Measurements from ENCODE around the gene RPL36.
"Not testable (repeated sequence)": the region's sequence is repeated elsewhere in the genome, so short reads cannot be mapped to it uniquely, and the experiment has no call there.

The RPL36 gene

DNA sequence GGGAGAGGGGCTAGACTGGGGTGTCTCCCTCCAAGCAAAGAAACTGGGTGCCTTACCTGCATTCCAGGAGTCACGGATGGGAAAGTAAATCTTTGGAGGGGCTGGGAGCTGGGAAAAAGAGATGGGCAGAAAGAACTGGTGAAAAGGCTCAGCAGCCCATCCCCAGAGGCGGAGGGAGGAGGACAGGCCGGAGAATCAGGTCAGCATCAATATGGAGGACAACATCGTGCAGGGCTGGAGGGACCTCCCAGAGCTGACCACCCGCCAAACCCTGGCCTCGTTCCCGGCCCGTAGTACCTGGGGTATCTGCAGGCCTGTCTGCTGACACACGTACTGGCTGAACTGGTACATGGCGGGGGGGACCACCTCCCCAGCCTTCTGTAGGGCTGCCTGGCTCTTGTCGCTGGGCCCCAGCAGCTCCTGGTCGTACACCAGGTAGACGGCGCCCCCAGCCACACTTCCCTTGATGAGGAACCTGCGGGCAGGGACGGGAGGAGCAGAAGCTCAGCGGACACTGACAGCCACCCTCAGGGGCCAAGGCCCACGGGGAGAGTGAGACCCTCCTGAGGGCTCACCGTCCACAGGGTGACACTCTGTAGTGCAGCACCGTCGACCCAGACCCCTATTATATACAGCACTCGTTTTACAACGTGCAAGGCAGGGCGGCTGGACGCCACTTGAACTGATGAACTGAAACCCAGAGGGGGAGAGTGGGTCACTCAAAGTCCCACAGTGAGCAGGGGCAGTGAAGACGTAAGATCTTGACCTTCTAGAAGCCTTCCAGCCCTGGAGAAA is 10.6 kb upstream of the RPL36 start:
- TF ChIP-seq POLR2A (IDR thresholded peaks at IDR 0.05; ENCODE audit: low read depth, low read length), result no peak
- FAIRE-seq, result no peak
- DNase-seq (ENCODE audit: insufficient read length, low spot score), result no peak

DNA sequence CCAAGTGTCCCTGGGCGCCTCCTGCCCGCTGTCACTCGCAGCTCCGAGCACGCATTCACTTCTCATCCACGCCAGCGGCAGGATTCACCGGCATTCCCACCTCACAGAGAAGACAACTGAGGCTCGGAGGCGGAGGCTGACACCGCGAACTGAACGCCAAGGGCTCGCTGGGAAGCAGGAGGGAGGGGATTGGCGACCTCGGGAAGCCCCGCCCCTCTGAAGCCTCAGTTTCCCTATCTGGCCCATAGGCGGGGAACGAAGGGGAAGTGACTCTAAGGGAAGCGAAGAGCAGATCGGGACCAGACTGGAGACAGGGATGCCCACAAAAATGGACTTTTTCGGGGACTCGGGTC is 10.0 kb upstream of the RPL36 start:
- DNase-seq (ENCODE audit: insufficient read length, low spot score), result no peak
- TF ChIP-seq POLR2A (IDR thresholded peaks at IDR 0.05; ENCODE audit: low read depth, low read length), result no peak
- no peak for FAIRE-seq

DNA sequence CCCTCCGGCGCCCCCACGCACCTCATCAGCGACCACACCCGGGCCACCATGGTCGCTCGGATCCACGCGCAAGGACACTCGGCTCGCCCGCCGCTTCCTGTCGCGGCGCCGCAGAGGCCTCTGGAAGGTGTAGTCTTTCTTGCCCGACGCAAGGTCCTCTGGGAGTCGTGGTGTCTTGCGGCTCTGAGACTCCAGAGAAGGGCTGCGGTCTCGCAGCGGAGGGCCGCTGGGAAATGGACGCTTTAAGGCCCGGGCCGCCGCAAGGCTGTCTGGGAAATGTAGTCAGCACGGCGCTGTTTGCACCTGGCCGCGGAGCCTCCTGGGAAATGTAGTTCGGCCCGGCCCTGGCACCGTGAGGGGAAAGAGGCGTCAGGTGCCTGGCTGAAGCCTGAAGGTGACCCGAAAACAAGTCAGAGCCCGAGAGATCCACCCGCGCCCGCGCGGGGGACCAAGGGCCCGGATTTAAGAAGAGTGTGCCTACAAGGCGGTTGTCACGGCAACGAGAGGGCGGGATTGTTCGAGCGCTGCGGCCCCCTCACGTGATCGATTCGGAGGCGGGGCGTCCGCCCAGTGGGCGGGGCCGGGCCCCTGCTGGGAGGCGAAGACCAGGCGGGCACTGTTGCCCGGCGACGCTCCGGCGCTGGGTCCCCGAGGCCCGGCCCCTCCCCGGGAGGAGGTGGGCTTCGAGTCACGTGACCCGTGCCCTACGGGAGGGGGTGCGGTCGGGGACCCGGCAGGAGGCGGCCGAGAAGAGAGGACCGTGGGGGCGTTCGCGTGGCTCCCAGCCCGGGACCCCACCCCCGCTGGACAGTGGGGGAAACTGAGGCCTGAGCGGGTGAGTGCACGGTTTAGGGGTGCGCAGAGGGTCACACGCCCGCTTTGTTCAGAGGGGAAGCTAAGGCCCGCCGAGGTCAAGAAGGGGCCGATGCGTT is 9.4 kb upstream of the RPL36 start, which contains the start of the genes HSD11B1L and MICOS13:
Gene HSD11B1L, plus strand, starts transcription at position 591 of the 932 bp plus-strand sequence. CDS start 3,806 bp downstream, outside the sequence.
Gene MICOS13, minus strand, starts transcription at position 80 of the 932 bp plus-strand sequence. Its CDS starts 30 bp downstream, at position 50.
- peak; percentile 44; the same call in 1 of the 2 replicates for TF ChIP-seq POLR2A (IDR thresholded peaks at IDR 0.05; ENCODE audit: low read depth, low read length)
- FAIRE-seq (peak; percentile 15), DNase-seq (ENCODE audit: insufficient read length, low spot score) (peak; percentile 97)

DNA sequence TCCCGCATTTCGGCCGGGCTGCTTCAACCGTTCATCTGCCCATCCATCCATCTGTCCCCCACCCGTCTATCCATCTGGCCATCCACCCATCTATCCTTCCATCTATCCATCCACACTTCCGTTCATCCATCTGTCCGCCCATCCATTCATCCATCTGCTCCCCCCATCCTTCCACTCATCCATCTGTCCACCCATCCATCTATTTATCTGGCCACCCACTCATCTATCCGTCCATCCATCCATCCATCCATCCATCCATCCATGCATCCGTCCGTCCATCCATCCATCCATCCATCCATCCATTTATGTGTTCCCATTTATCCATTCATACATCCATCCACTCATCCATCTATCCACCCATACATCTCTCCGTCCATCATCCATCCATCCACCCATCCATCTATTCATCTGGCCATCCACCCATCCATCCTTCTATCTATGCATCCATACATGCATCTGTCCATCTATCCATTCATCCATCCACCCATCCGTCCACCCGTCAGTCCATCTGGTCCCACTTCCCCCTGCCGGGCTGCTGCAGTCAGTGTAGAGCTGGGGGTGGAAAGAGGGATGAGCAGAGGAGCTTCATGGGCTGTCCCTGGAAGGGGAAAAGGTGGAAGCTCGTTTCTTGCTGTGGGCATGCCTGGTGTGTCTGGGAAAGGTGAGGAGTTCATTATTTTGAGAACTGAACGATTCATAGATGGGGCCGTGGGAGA is 8.5 kb upstream of the RPL36 start:
- FAIRE-seq (no peak), DNase-seq (ENCODE audit: insufficient read length, low spot score) (no peak)
- TF ChIP-seq POLR2A (IDR thresholded peaks at IDR 0.05; ENCODE audit: low read depth, low read length), result no peak

DNA sequence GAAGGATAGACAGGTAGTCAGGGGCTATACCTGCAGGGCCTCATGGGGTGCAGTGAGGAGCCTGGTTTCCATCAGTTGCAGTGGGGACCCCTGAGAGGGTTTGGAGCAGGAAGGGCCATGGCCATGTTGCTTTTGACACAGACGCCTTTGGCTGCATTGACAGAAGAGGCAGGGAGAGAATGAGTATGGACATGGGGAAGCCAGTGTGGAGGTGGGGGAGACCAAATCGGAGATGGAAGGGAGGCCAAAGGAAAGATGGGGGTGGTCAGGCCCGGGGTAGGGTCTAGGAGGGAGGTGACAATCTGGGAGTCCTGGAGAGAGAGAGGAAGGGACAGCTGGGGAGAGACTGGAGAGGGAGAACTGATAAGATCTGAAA is 8.0 kb upstream of the RPL36 start:
- DNase-seq (ENCODE audit: insufficient read length, low spot score) (no peak), FAIRE-seq (no peak)
- TF ChIP-seq POLR2A (IDR thresholded peaks at IDR 0.05; ENCODE audit: low read depth, low read length), result no peak

GRCh38 chr19:5683177-5683886 is 6.8 kb upstream of the RPL36 start:
- FAIRE-seq (no peak), DNase-seq (ENCODE audit: insufficient read length, low spot score) (no peak)
- no peak for TF ChIP-seq POLR2A (IDR thresholded peaks at IDR 0.05; ENCODE audit: low read depth, low read length)

DNA sequence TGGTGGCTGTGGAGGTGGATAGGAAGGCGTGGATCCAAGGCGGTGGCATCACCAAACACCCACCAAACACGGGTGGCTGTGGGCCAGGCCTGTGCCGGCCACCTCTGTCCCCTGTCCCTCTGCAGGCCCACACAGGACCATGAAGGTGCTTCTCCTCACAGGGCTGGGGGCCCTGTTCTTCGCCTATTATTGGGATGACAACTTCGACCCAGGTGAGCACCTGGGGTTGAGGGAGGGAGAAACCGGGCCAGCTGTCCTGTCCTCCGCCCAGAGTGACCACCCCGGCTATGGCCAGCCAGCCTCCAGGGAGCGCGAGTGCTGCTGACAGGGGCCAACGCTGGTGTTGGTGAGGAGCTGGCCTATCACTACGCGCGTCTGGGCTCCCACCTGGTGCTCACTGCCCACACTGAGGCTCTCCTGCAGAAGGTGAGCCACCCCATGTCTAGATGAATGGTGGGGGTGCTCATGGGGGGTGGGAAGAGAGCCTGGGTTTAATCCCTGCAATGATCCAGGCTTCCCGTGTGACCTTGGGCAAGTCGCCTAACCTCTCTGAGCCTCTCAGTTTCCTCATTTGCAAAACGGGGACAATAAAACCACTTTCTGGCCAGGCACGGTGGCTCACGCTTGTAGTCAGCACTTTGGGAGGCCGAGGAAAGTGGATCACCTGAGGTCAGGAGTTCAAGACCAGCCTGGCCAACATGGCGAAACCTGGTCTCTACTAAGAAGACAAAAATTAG is 5.2 kb upstream of the RPL36 start:
- TF ChIP-seq POLR2A (IDR thresholded peaks at IDR 0.05; ENCODE audit: low read depth, low read length), result no peak
- no peak for DNase-seq (ENCODE audit: insufficient read length, low spot score)
- no peak for FAIRE-seq

DNA sequence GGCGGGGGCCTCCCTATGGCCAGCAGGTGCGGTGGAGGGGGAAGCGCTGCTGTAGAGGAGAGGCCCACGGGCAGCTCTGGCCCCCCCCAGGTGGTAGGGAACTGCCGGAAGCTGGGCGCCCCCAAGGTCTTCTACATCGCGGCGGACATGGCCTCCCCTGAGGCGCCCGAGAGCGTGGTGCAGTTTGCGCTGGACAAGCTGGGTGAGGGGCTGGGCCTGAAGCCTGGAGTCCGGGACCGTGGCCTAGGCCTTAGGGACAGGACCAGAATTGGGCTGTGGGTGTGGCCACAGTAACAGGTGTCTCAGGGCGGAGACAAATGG is 3.8 kb upstream of the RPL36 start:
- DNase-seq (ENCODE audit: insufficient read length, low spot score) (no peak), FAIRE-seq (no peak)
- no peak for TF ChIP-seq POLR2A (IDR thresholded peaks at IDR 0.05; ENCODE audit: low read depth, low read length)

- TF ChIP-seq POLR2A (IDR thresholded peaks at IDR 0.05; ENCODE audit: low read depth, low read length), result no peak
- FAIRE-seq, result no peak
- DNase-seq (ENCODE audit: insufficient read length, low spot score), result peak; percentile 95
These were observed 3.3 kb upstream of the RPL36 start for GRCh38 chr19:5686647-5687359.

- no peak for TF ChIP-seq POLR2A (IDR thresholded peaks at IDR 0.05; ENCODE audit: low read depth, low read length)
- DNase-seq (ENCODE audit: insufficient read length, low spot score) (no peak), FAIRE-seq (no peak)
These were observed 2.5 kb upstream of the RPL36 start for GRCh38 chr19:5687360-5688198.

DNA sequence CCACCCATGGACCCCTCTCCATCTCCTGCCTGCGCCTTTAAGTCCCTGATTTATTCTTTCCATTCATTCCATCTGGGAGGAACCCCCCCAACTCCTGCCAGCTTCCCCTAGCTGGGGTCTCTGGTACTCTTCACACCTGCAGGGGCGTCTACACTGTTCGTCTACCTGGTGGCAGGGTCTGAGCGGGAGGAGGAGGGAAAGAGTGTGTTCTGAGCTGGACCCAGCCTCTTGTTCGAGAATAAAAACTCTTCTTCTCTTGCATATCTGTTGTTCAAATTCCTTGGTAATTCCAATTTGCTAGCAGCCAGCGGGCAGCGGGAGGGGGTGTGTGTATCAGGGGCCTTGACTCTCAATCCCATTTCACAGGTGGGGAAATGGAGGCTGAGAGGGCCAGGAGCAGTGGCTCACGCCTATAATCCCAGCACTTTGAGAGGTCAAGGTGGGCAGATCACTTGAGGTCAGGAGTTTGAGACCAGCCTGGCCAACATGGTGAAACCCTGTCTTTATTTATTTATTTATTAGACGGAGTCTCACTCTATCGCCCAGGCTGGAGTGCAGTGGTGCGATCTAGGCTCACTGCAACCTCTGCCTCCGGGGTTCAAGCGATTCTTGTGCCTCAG is 1.7 kb upstream of the RPL36 start:
- not testable (repeated sequence) for FAIRE-seq; DNase-seq (ENCODE audit: insufficient read length, low spot score)

Data from H54 (cell line).